HepG2 (cell line): Measurements from ENCODE around the gene DCT. TPM values are rescaled to one million over a fixed set of nuclear protein-coding genes. Genes with fewer than 3 reads are reported as not detected.
A peak's percentile ranks its signal among the peaks of the same experiment; 100 is the strongest.

Source experiments
- ATAC-seq: fragments of 200-7000 bp; cut with Tn5 transposase; 3 replicates; pipeline ENCODE4 v1.9.1; 2020; ENCODE audit warnings: mild to moderate bottlenecking, moderate library complexity
- BruUV-seq: library from RNA; stranded (reverse); fragments of 400-500 nt; replicated peaks from 2 replicates; lab custom pipeline; 2021; lab: Mats Ljungman, UMichigan
- CTCF ChIA-PET: fragments of 300-600 bp; formaldehyde crosslinking; extraction: SDS; loops from one replicate; lab custom pipeline; 2021; ENCODE audit warnings: low total read pairs, inconsistent platforms, low intra/inter-chr PET ratio; lab: Yijun Ruan, JAX
- POLR2A ChIA-PET: fragments of 350-600 bp; sonication (Branson Sonifier 250); formaldehyde crosslinking; loops from one replicate; lab custom pipeline; 2020; ENCODE audit warnings: antibody characterized with exemption, inconsistent platforms; lab: Yijun Ruan, JAX
- DNase-seq: peaks from one replicate; pipeline ENCODE4 v3.0.0-alpha.2; 2015; ENCODE audit warnings: low spot score
- FAIRE-seq: peaks from 3 replicates; lab custom pipeline; 2011; peaks lifted over from hg19 to GRCh38; lab: Jason Lieb, UNC
- H2AFZ ChIP-seq: one replicate; pipeline ENCODE4 v1.6.1; 2011; ENCODE audit warnings: low read length, inconsistent platforms
- H3K27ac ChIP-seq: fragments of 300-600 bp; 3 replicates; pipeline ENCODE4 v1.8.0; 2011; ENCODE audit warnings: mixed run types, mild to moderate bottlenecking, mixed read lengths, low read length, inconsistent platforms; ENCODE audit not compliant: insufficient read depth; ENCODE audit errors: extremely low read length
- H3K27me3 ChIP-seq, 2 experiments: fragments of 200-600 bp in 1 of 2; 2 replicates in 1 of 2; 3 replicates in 1 of 2; pipeline versions ENCODE4 v1.6.0 to v1.8.0; 2011; ENCODE audit warnings: low read length in 2 of 2, mild to moderate bottlenecking in 2 of 2, moderate library complexity in 2 of 2, inconsistent platforms in 1 of 2; ENCODE audit not compliant: insufficient read depth in 2 of 2, control insufficient read depth in 1 of 2
- H3K36me3 ChIP-seq, 2 experiments: fragments of 200-600 bp in 1 of 2; replicated peaks in 1 of 2; 2 replicates in 1 of 2; 3 replicates in 1 of 2; pipeline versions ENCODE4 v1.5.1 to v1.8.0; 2011; ENCODE audit warnings: low read length in 2 of 2, inconsistent platforms in 1 of 2; ENCODE audit not compliant: insufficient read depth in 2 of 2, control insufficient read depth in 1 of 2
- H3K4me1 ChIP-seq: 2 replicates; pipeline ENCODE4 v1.5.1; 2012; ENCODE audit warnings: low read length, inconsistent platforms; ENCODE audit not compliant: insufficient read depth
- H3K4me2 ChIP-seq: 2 replicates; pipeline ENCODE4 v1.6.0; 2011; ENCODE audit warnings: low read depth, low read length, inconsistent platforms
- H3K4me3 ChIP-seq, 3 experiments: fragments of 200-600 bp in 1 of 3; sonication (generic), shearing (Covaris generic) in 1 of 3; replicated peaks in 1 of 3; 2 replicates each; pipeline ENCODE4 v1.5.1; 2011 to 2016; ENCODE audit warnings: low read length in 3 of 3, inconsistent platforms in 2 of 3, low read depth in 2 of 3, mild to moderate bottlenecking in 2 of 3, control low read depth in 1 of 3, mixed read lengths in 1 of 3; ENCODE audit not compliant: insufficient read depth in 1 of 3
- H3K79me2 ChIP-seq: one replicate; pipeline ENCODE4 v1.6.1; 2011; ENCODE audit warnings: low read length, inconsistent platforms; ENCODE audit not compliant: insufficient read depth
- H3K9ac ChIP-seq: 2 replicates; pipeline ENCODE4 v1.6.0; 2011; ENCODE audit warnings: mild to moderate bottlenecking, low read depth, low read length, inconsistent platforms; ENCODE audit not compliant: insufficient read depth
- H3K9me3 ChIP-seq: 2 replicates; pipeline ENCODE4 v1.5.1; 2012; ENCODE audit warnings: mild to moderate bottlenecking, low read length
- H4K20me1 ChIP-seq: 2 replicates; pipeline ENCODE4 v1.6.0; 2011; ENCODE audit warnings: inconsistent platforms, mild to moderate bottlenecking, low read length, moderate library complexity; ENCODE audit not compliant: insufficient read depth
- ARID2 ChIP-seq: sonication (generic); formaldehyde crosslinking; IDR thresholded peaks from 2 replicates; pipeline ENCODE4 v1.8.1; 2022; ENCODE audit warnings: mild to moderate bottlenecking, missing genetic modification reagents, borderline replicate concordance
- KDM1A ChIP-seq: IDR thresholded peaks from 2 replicates; pipeline ENCODE4 v1.6.1; 2016; ENCODE audit warnings: missing compliant biosample characterization
- PHB2 ChIP-seq: fragments of 450-650 bp; IDR thresholded peaks from 2 replicates; pipeline ENCODE4 v1.6.1; 2018; ENCODE audit not compliant: partially characterized antibody
- STAG1 ChIP-seq: sonication (generic); formaldehyde crosslinking; IDR thresholded peaks from 2 replicates; pipeline ENCODE4 v1.4.0; 2020; ENCODE audit warnings: missing genetic modification reagents
- TBX3 ChIP-seq: fragments of 450-650 bp; IDR thresholded peaks from 2 replicates; pipeline ENCODE4 v1.6.1; 2017; ENCODE audit warnings: antibody characterized with exemption, mild to moderate bottlenecking, inconsistent platforms, borderline replicate concordance
- ZIK1 ChIP-seq: sonication (generic); formaldehyde crosslinking; IDR thresholded peaks from 2 replicates; pipeline ENCODE4 v1.5.0; 2020; ENCODE audit warnings: mild to moderate bottlenecking, low read depth, missing genetic modification reagents, borderline replicate concordance
- ZNF12 ChIP-seq: sonication (generic); formaldehyde crosslinking; IDR thresholded peaks from 2 replicates; pipeline ENCODE4 v1.5.0; 2020; ENCODE audit warnings: missing genetic modification reagents
- ZNF337 ChIP-seq: sonication (generic); formaldehyde crosslinking; IDR thresholded peaks from 2 replicates; pipeline ENCODE4 v1.5.1; 2020; ENCODE audit warnings: missing genetic modification reagents, low read depth, mild to moderate bottlenecking, borderline replicate concordance
- WGBS: methylation state at CpG from one replicate; pipeline ENCODE4 v1.1.6; 2017; ENCODE audit warnings: low lambda C conversion rate; 5-methylcytosine and 5-hydroxymethylcytosine counted together
- in situ Hi-C: cut with HindIII; loops from 2 replicates; pipeline ENCODE4 v1.10.0; 2017; ENCODE audit warnings: low pct_unique_long_range_greater_than_20kb; ENCODE audit not compliant: extremely low pct_ligation_motif_present
- intact Hi-C: fragments of 100-400 bp; cut with micrococcal nuclease; formaldehyde crosslinking; loops from one replicate; pipeline ENCODE4 v1.10.0; 2022; ENCODE audit not compliant: unreplicated experiment
- polyA plus RNA-seq, 8 experiments: library from polyadenylated mRNA; depleted of rRNA in 3 of 8; stranded (reverse) in 7 of 8; unstranded in 1 of 8; fragments of >200 nt; fragmentation: Illumina TruSeq in 4 of 8; extraction: Trizol in 4 of 8; gene quantifications; 2 replicates each; pipeline versions ENCODE4 v1.2.1 to v1.2.3, GENCODE V29; 2011 to 2016; ENCODE audit warnings: low read depth in 4 of 8, missing spikeins in 1 of 8, mixed read lengths in 1 of 8; ENCODE audit not compliant: insufficient read depth in 1 of 8
- total RNA-seq, 5 experiments: library from RNA; depleted of rRNA; stranded (reverse); fragments of >200 nt; fragmentation: Illumina TruSeq; extraction: Trizol; gene quantifications; 2 replicates each; pipeline ENCODE4 v1.2.3, GENCODE V29; 2016; ENCODE audit warnings: low read depth in 1 of 5
- TF ChIP-seq, protein P1 (sequence below): sonication (generic); formaldehyde crosslinking; IDR thresholded peaks from 2 replicates; pipeline ENCODE4 v1.9.0; 2021; ENCODE audit warnings: missing genetic modification reagents, borderline replicate concordance
- TF ChIP-seq, protein P2 (sequence below): sonication (generic); formaldehyde crosslinking; conservative IDR thresholded peaks from 2 replicates; pipeline ENCODE4 v1.4.0; 2020; ENCODE audit warnings: missing genetic modification reagents
- TF ChIP-seq, protein P3 (sequence below): sonication (generic); formaldehyde crosslinking; conservative IDR thresholded peaks from 2 replicates; pipeline ENCODE4 v1.4.0; 2020; ENCODE audit warnings: mild to moderate bottlenecking, missing genetic modification reagents, moderate library complexity
- TF ChIP-seq, protein P4 (sequence below): sonication (generic); formaldehyde crosslinking; conservative IDR thresholded peaks from 2 replicates; pipeline ENCODE4 v1.8.0; 2022; ENCODE audit warnings: mild to moderate bottlenecking, moderate library complexity, missing genetic modification reagents

DCT gene
- total and polyA plus RNA-seq, 2 of the 13 experiments (the other 11 are each of a cell fraction or from before 2014, with no cell fraction given): not detected

DNA sequence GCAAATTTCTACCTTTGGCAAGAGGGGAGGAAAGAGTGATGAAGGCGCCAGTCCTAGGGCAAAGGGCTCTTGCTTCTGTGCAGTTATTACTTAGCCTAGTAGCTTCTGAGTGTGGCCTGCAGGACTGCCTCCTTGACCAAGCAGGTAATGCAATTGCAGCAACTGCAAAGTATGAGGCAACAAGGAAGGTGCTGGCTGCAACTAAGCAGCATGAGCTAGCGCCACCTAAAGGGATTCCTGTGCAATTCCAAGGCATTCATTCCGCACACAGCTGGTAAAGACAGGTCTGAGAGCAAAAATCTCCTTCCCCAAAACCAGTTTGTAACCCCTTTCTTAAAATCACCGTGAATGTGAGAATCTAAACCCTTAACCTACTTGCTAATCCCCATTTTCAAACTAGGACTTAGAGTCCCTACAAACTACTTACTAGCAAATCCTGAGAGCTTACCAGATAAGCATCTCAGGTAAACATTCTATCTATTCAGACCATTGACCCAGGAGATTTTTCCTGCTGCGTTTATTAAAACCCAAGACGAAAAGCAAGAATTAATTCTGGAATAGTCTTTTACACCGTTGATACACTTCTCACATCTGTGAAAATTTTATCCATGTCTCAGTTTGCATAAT lies 62.9 kb downstream of the DCT start:
- Histone ChIP-seq H2AFZ (no peak overlapping the region), H3K4me3 (no peak overlapping the region), H3K9me3 (peaks cover 4% of the 10 kb centered on the region; the same call in 1 of the 2 replicates), H3K9ac (no peak overlapping the region), H3K4me1 (peaks cover 8% of the 10 kb centered on the region), H3K27me3 (no peaks in the 10 kb centered on the region; a peak in 1 of 5 replicates), H4K20me1 (no peaks in the 10 kb centered on the region), H3K4me2 (no peak overlapping the region), H3K36me3 (no peaks in the 10 kb centered on the region), H3K27ac (no peak overlapping the region), H3K79me2 (no peaks in the 10 kb centered on the region)
- 4% methylated on average over 7 of the region's 7 CpGs for WGBS
- ATAC-seq: peak; percentile 98
- peak; percentile 85 for FAIRE-seq
- intact Hi-C loops: loop anchor here (2.0 to 5.0 kb wide), 2 partner anchors 1169 to 1520 kb away; no protein-coding TSS in a partner anchor
- in situ Hi-C loops: no loop called here
- POLR2A ChIA-PET: interaction anchor here (1.1 kb wide), 1 partner anchor 180 kb away, joined by 3 read pairs; the partner anchor contains the start of gene TGDS
- BruUV-seq: no TSS peak
- CTCF ChIA-PET: no interaction called here
- DNase-seq: peak; percentile 67
- TF ChIP-seq ZNF337: no peak
- TF ChIP-seq PHB2: no peak
- TF ChIP-seq ZNF12 (CRISPR knock-in tag): peak; percentile 62; the same call in 1 of the 2 replicates
- no peak for TF ChIP-seq ZIK1 (CRISPR knock-in tag)
- TF ChIP-seq, protein P1, sequence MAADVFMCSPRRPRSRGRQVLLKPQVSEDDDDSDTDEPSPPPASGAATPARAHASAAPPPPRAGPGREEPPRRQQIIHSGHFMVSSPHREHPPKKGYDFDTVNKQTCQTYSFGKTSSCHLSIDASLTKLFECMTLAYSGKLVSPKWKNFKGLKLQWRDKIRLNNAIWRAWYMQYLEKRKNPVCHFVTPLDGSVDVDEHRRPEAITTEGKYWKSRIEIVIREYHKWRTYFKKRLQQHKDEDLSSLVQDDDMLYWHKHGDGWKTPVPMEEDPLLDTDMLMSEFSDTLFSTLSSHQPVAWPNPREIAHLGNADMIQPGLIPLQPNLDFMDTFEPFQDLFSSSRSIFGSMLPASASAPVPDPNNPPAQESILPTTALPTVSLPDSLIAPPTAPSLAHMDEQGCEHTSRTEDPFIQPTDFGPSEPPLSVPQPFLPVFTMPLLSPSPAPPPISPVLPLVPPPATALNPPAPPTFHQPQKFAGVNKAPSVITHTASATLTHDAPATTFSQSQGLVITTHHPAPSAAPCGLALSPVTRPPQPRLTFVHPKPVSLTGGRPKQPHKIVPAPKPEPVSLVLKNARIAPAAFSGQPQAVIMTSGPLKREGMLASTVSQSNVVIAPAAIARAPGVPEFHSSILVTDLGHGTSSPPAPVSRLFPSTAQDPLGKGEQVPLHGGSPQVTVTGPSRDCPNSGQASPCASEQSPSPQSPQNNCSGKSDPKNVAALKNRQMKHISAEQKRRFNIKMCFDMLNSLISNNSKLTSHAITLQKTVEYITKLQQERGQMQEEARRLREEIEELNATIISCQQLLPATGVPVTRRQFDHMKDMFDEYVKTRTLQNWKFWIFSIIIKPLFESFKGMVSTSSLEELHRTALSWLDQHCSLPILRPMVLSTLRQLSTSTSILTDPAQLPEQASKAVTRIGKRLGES (CRISPR knock-in tag): no peak
- TF ChIP-seq, protein P2, sequence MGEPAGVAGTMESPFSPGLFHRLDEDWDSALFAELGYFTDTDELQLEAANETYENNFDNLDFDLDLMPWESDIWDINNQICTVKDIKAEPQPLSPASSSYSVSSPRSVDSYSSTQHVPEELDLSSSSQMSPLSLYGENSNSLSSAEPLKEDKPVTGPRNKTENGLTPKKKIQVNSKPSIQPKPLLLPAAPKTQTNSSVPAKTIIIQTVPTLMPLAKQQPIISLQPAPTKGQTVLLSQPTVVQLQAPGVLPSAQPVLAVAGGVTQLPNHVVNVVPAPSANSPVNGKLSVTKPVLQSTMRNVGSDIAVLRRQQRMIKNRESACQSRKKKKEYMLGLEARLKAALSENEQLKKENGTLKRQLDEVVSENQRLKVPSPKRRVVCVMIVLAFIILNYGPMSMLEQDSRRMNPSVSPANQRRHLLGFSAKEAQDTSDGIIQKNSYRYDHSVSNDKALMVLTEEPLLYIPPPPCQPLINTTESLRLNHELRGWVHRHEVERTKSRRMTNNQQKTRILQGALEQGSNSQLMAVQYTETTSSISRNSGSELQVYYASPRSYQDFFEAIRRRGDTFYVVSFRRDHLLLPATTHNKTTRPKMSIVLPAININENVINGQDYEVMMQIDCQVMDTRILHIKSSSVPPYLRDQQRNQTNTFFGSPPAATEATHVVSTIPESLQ (CRISPR knock-in tag): no peak
- TF ChIP-seq, protein P3, sequence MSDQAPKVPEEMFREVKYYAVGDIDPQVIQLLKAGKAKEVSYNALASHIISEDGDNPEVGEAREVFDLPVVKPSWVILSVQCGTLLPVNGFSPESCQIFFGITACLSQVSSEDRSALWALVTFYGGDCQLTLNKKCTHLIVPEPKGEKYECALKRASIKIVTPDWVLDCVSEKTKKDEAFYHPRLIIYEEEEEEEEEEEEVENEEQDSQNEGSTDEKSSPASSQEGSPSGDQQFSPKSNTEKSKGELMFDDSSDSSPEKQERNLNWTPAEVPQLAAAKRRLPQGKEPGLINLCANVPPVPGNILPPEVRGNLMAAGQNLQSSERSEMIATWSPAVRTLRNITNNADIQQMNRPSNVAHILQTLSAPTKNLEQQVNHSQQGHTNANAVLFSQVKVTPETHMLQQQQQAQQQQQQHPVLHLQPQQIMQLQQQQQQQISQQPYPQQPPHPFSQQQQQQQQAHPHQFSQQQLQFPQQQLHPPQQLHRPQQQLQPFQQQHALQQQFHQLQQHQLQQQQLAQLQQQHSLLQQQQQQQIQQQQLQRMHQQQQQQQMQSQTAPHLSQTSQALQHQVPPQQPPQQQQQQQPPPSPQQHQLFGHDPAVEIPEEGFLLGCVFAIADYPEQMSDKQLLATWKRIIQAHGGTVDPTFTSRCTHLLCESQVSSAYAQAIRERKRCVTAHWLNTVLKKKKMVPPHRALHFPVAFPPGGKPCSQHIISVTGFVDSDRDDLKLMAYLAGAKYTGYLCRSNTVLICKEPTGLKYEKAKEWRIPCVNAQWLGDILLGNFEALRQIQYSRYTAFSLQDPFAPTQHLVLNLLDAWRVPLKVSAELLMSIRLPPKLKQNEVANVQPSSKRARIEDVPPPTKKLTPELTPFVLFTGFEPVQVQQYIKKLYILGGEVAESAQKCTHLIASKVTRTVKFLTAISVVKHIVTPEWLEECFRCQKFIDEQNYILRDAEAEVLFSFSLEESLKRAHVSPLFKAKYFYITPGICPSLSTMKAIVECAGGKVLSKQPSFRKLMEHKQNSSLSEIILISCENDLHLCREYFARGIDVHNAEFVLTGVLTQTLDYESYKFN: no peak
- TF ChIP-seq KDM1A (CRISPR knock-in tag): no peak
- TF ChIP-seq, protein P4, sequence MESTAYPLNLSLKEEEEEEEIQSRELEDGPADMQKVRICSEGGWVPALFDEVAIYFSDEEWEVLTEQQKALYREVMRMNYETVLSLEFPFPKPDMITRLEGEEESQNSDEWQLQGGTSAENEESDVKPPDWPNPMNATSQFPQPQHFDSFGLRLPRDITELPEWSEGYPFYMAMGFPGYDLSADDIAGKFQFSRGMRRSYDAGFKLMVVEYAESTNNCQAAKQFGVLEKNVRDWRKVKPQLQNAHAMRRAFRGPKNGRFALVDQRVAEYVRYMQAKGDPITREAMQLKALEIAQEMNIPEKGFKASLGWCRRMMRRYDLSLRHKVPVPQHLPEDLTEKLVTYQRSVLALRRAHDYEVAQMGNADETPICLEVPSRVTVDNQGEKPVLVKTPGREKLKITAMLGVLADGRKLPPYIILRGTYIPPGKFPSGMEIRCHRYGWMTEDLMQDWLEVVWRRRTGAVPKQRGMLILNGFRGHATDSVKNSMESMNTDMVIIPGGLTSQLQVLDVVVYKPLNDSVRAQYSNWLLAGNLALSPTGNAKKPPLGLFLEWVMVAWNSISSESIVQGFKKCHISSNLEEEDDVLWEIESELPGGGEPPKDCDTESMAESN: no peak
- TF ChIP-seq TBX3: no peak
- TF ChIP-seq ARID2 (CRISPR knock-in tag): no peak
- TF ChIP-seq STAG1: peak; percentile 91
